ENCODE results near the gene SLC9A9. TPM values are rescaled to one million over a fixed set of nuclear protein-coding genes. Genes with fewer than 3 reads are reported as not detected.

Gene SLC9A9
- total and polyA plus RNA-seq, 9 donors: 9.6 to 18.3 (median 11.2) TPM

DNA sequence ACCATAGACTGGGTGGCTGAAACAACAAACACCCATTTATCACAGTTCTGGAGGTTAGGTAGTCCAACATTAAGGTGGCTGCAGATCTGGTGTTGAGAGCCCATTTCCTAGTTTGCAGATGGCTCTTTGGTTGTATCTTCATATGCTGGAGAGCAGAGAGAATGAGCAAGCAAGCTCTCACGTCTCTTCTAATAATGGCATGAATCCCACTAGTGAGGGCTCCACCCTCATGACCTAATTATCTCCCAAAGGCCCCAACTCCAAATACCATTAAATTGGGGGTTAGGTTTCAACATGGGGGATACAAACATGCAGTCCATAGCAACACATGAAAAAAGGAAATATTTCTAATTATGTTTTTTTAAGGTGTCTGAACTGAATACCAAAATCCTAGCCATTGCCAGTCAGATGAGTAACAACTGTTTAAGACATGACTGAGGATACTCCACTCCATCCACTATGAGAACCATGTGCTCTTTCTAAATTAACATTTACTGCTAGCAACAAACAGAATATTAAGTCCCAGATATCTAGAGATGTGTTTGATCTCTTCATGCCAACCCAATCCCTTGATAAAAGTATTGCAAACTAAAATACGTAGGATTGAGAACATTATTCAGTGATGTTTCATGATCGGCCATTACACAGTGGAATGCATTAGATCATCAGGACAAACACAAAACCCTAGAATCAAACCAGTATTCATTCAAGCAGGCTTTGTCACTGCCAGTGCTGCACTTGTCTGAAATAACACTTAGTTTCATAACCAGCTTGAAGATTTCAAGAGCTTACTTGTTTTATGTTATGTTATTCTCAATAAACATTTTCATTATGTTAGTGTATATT, 340.3 kb downstream of the SLC9A9 start:
- no peaks in the 10 kb centered on the region for H3K9me3 ChIP-seq (replicated peaks; ENCODE audit: control insufficient read depth, low read depth, low read length)
- DNase-seq: no peak
- WGBS (ENCODE audit: insufficient coverage): no CpG with 5 or more reads among the region's 3 CpGs
- no peaks in the 10 kb centered on the region for H3K4me1 ChIP-seq (ENCODE audit: control insufficient read depth, insufficient read depth, low read length)
- H3K27me3 ChIP-seq (ENCODE audit: control insufficient read depth, insufficient read depth, low read length): no peaks in the 10 kb centered on the region
- H3K4me3 ChIP-seq (ENCODE audit: low read length): no peak overlapping the region
- no peaks in the 10 kb centered on the region for H3K36me3 ChIP-seq (ENCODE audit: control insufficient read depth, insufficient read depth, low read length)
- H3K27ac ChIP-seq (ENCODE audit: low read length): no peak overlapping the region

DNA sequence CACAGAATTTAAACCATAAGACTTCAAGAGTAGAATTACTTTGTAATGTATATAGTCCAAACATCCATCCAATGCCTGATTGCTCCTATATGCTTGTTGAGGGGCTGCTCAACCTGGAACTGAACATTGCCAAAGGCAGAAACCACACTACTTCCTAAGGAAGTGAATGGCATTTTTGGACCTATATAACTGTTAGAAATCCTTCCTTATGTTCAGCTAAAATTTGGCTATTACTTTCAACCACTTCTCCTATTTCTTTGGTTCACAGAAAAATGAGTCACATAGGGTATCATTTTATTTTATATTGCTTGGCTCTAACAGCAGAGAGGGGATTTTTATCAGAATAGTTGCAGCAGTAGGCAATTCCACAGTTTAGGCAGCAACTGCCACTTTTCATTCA, 342.1 kb downstream of the SLC9A9 start:
- no peak for DNase-seq
- H3K36me3 ChIP-seq (ENCODE audit: control insufficient read depth, insufficient read depth, low read length): no peaks in the 10 kb centered on the region
- no peaks in the 10 kb centered on the region for H3K4me1 ChIP-seq (ENCODE audit: control insufficient read depth, insufficient read depth, low read length)
- no peak overlapping the region for H3K27ac ChIP-seq (ENCODE audit: low read length)
- H3K4me3 ChIP-seq (ENCODE audit: low read length): no peak overlapping the region
- no peaks in the 10 kb centered on the region for H3K27me3 ChIP-seq (ENCODE audit: control insufficient read depth, insufficient read depth, low read length)
- H3K9me3 ChIP-seq (replicated peaks; ENCODE audit: control insufficient read depth, low read depth, low read length): no peaks in the 10 kb centered on the region

DNA sequence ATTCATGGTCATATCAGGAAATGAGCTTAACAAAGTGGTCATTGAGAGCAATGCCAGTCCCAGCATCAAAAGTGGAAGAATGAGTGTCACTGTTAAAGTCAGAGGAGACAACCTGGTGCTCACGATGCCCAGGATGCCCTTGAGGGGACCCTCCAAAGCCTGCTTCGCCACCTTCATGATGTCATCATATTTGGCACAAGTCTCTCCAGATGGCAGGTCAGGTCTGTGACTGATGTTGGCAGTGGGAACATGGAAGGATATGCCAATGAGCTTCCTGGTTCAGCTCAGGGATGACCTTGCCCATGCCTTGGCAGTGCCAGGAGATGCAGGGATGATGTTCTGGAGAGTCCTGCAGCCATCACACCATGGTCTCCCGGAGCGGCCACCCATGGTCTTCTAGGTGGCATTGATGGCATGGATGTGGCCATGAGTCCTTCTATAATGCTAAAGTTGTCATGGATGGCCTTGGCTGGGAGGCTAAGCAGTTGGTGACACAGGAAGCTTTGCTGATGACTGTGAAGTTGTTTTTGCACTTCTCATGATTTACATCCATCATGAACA, 344.9 kb downstream of the SLC9A9 start:
- Histone ChIP-seq H3K27me3 (ENCODE audit: control insufficient read depth, insufficient read depth, low read length) (no peaks in the 10 kb centered on the region), H3K9me3 (replicated peaks; ENCODE audit: control insufficient read depth, low read depth, low read length) (no peaks in the 10 kb centered on the region), H3K4me1 (ENCODE audit: control insufficient read depth, insufficient read depth, low read length) (no peaks in the 10 kb centered on the region), H3K36me3 (ENCODE audit: control insufficient read depth, insufficient read depth, low read length) (no peaks in the 10 kb centered on the region), H3K4me3 (ENCODE audit: low read length) (no peak overlapping the region), H3K27ac (ENCODE audit: low read length) (no peak overlapping the region)
- DNase-seq: no peak
- 100% methylated on average over 4 of the region's 4 CpGs for WGBS (ENCODE audit: insufficient coverage)

DNA sequence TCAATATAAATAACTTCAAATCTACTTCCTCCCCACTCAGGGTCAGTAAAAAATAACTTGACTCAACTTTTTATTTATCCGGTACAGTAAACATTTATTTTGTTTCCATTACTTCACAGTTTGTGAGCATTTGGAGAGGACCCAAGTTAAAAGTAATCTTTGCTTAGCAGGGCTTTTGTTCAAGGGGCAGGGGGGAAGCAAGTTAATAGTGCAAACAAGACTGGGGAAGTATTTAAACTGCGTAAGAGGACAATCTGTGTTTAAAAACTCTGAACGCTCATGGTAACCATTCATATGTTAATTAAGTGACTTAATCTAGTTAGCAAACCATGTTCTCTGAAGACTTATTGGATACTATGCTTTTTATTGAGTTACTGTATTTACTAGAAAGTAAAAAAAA, 346.2 kb downstream of the SLC9A9 start:
- H3K9me3 ChIP-seq (replicated peaks; ENCODE audit: control insufficient read depth, low read depth, low read length): no peaks in the 10 kb centered on the region
- peak; percentile 27 for DNase-seq
- no peaks in the 10 kb centered on the region for H3K4me1 ChIP-seq (ENCODE audit: control insufficient read depth, insufficient read depth, low read length)
- no peaks in the 10 kb centered on the region for H3K36me3 ChIP-seq (ENCODE audit: control insufficient read depth, insufficient read depth, low read length)
- no peak overlapping the region for H3K27ac ChIP-seq (ENCODE audit: low read length)
- no peaks in the 10 kb centered on the region for H3K27me3 ChIP-seq (ENCODE audit: control insufficient read depth, insufficient read depth, low read length)
- no CpG with 5 or more reads among the region's 3 CpGs for WGBS (ENCODE audit: insufficient coverage)
- H3K4me3 ChIP-seq (ENCODE audit: low read length): no peak overlapping the region

DNA sequence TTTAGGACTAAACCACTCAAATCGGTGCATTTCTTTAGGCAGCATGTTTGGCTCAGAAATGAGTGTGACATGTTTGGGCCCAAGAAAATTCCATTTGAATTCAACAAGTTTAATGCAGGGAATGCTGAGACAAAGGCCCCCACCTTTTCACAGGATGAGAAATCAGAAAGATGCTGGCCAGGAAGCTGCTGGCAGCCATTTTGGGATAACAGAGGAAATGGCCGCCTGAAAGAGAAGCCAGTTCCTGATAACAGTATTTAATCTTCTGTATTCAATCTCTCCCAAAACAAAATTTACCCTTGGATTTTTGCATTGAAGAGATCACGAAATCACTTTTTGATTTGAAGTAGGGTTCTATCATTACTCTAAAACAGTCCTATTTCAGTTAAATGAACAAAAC, 350.9 kb downstream of the SLC9A9 start:
- Histone ChIP-seq H3K9me3 (replicated peaks; ENCODE audit: control insufficient read depth, low read depth, low read length) (no peaks in the 10 kb centered on the region), H3K27ac (ENCODE audit: low read length) (no peak overlapping the region), H3K4me1 (ENCODE audit: control insufficient read depth, insufficient read depth, low read length) (no peaks in the 10 kb centered on the region), H3K36me3 (ENCODE audit: control insufficient read depth, insufficient read depth, low read length) (no peaks in the 10 kb centered on the region), H3K4me3 (ENCODE audit: low read length) (no peak overlapping the region), H3K27me3 (ENCODE audit: control insufficient read depth, insufficient read depth, low read length) (no peaks in the 10 kb centered on the region)
- no peak for DNase-seq
- WGBS (ENCODE audit: insufficient coverage): no CpG with 5 or more reads among the region's 3 CpGs

DNA sequence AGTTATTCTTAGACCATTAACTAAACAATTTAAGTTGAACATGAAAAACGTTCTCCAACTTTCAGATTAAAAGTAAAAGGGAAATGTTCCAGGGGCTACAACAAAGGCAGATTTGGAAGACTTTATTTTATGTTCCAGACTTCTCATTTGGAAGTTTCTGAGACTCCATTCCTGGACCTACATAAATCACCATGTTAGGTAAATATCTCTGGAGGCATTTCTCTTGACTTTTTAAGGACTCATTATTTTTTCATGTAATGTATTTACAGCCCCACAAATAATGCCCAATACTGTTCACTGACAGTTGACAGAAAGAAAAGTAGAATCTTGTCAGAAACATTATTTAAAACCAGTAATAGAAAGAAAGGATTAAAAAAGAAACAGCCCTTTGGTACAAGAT, 352.1 kb downstream of the SLC9A9 start:
- no peaks in the 10 kb centered on the region for H3K36me3 ChIP-seq (ENCODE audit: control insufficient read depth, insufficient read depth, low read length)
- H3K4me3 ChIP-seq (ENCODE audit: low read length): no peak overlapping the region
- H3K27ac ChIP-seq (ENCODE audit: low read length): no peak overlapping the region
- no peaks in the 10 kb centered on the region for H3K27me3 ChIP-seq (ENCODE audit: control insufficient read depth, insufficient read depth, low read length)
- no peaks in the 10 kb centered on the region for H3K9me3 ChIP-seq (replicated peaks; ENCODE audit: control insufficient read depth, low read depth, low read length)
- DNase-seq: no peak
- no CpG with 5 or more reads among the region's 1 CpG for WGBS (ENCODE audit: insufficient coverage)
- no peaks in the 10 kb centered on the region for H3K4me1 ChIP-seq (ENCODE audit: control insufficient read depth, insufficient read depth, low read length)

DNA sequence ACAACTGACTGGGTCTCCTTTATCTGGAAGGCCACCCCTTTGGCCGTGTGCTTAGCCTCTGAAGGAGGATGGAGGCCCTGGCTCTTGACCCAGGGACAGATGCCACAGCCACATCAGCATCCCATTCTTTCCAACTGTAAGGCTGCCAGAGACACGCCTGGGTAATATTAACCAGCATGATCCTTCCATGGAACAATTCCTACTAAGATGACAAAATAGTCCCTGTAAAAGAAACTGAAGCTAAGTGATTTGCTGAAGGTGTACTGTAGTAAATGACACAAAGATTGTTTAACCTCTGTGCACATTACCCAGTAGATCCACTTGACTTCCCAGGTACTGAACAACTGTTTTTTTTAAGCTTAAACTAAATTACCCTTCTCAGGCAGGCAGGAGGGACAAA, 352.7 kb downstream of the SLC9A9 start:
- H3K27me3 ChIP-seq (ENCODE audit: control insufficient read depth, insufficient read depth, low read length): no peaks in the 10 kb centered on the region
- H3K27ac ChIP-seq (ENCODE audit: low read length): no peak overlapping the region
- no peaks in the 10 kb centered on the region for H3K9me3 ChIP-seq (replicated peaks; ENCODE audit: control insufficient read depth, low read depth, low read length)
- H3K4me1 ChIP-seq (ENCODE audit: control insufficient read depth, insufficient read depth, low read length): no peaks in the 10 kb centered on the region
- WGBS (ENCODE audit: insufficient coverage): no CpG with 5 or more reads among the region's 2 CpGs
- H3K4me3 ChIP-seq (ENCODE audit: low read length): no peak overlapping the region
- no peaks in the 10 kb centered on the region for H3K36me3 ChIP-seq (ENCODE audit: control insufficient read depth, insufficient read depth, low read length)
- no peak for DNase-seq

DNA sequence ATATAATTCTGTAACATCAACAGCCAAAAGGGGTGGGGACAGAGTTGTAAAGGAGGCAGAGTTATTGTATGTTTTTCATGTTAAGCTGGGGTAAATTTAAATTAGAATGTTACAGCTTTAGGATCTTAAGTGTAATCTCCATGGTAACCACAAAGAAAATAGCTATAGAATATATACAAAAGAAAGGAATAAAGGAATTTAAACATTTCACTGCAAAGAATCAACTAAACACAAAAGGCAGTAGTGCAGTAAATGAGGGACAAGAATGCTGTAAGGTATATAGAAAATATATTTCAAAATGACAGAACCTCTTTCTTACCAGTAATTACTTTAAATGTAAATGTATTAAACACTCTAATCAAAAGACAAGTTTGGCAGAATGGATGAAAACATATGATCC, 361.7 kb downstream of the SLC9A9 start:
- no peak overlapping the region for H3K27ac ChIP-seq (ENCODE audit: low read length)
- DNase-seq: no peak
- no peak overlapping the region for H3K4me3 ChIP-seq (ENCODE audit: low read length)
- H3K27me3 ChIP-seq (ENCODE audit: control insufficient read depth, insufficient read depth, low read length): no peaks in the 10 kb centered on the region
- H3K9me3 ChIP-seq (replicated peaks; ENCODE audit: control insufficient read depth, low read depth, low read length): no peaks in the 10 kb centered on the region
- no peaks in the 10 kb centered on the region for H3K4me1 ChIP-seq (ENCODE audit: control insufficient read depth, insufficient read depth, low read length)
- no peaks in the 10 kb centered on the region for H3K36me3 ChIP-seq (ENCODE audit: control insufficient read depth, insufficient read depth, low read length)

DNA sequence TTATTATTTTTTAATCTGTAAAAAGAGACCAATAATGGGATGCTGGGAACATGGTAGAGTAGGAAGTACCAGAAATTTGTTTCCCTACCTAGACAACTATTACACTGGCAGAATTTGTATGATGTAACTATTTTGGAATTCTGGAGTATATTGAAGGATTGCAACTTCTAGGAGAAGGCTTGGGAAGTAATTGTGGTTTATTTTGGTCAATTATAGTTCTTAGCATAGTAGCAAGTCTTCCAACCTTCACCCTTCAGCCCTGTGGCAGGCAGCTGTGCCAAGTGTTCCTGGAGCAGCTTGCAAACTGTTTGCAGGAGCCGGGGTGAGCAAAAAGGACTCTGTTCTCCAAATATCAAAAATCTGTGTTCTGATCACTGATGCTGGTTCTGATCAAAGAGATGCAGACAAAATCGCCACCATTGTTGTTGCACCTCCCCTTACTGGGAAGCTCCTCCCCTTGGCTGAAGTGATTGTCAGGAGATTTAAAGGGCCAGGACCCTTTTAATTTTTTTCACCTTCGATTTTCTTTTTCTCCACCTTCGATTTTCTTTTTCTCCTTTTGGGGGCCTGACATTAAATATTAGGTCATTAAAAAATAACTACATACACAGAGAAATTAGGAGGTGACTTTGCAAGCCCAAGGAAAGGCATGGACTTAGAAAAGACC, 363.3 kb downstream of the SLC9A9 start:
- DNase-seq: no peak
- Histone ChIP-seq H3K4me3 (ENCODE audit: low read length) (no peak overlapping the region), H3K27ac (ENCODE audit: low read length) (no peak overlapping the region), H3K27me3 (ENCODE audit: control insufficient read depth, insufficient read depth, low read length) (no peaks in the 10 kb centered on the region), H3K4me1 (ENCODE audit: control insufficient read depth, insufficient read depth, low read length) (no peaks in the 10 kb centered on the region), H3K9me3 (replicated peaks; ENCODE audit: control insufficient read depth, low read depth, low read length) (no peaks in the 10 kb centered on the region), H3K36me3 (ENCODE audit: control insufficient read depth, insufficient read depth, low read length) (no peaks in the 10 kb centered on the region)
- WGBS (ENCODE audit: insufficient coverage): no CpG with 5 or more reads among the region's 4 CpGs

DNA sequence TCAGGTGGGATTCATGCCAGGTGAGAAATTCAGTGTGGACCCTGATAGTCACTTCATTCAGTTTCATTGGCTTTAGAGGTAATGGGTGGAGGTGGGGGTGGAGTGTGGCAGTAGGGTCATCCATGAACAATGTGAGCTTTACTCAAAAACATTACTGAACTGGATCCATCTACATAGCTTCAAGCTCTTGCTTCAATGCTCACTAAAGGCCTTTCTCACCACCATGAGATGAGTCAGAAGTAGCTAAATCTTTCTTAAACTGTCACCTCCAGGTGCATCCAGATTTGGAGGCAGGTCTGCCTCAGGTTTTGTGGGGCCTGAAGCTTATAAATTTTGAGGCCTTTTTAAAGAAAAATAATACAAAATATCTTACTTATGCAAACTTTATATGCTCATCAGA, 365.1 kb downstream of the SLC9A9 start:
- H3K9me3 ChIP-seq (replicated peaks; ENCODE audit: control insufficient read depth, low read depth, low read length): no peaks in the 10 kb centered on the region
- no peak overlapping the region for H3K4me3 ChIP-seq (ENCODE audit: low read length)
- no peaks in the 10 kb centered on the region for H3K36me3 ChIP-seq (ENCODE audit: control insufficient read depth, insufficient read depth, low read length)
- DNase-seq: no peak
- H3K27ac ChIP-seq (ENCODE audit: low read length): no peak overlapping the region
- no peaks in the 10 kb centered on the region for H3K27me3 ChIP-seq (ENCODE audit: control insufficient read depth, insufficient read depth, low read length)
- H3K4me1 ChIP-seq (ENCODE audit: control insufficient read depth, insufficient read depth, low read length): no peaks in the 10 kb centered on the region
